A549 treated with DMSO at 1 μM for 4 hours (cell line): ENCODE data around the gene TMPRSS11F. TPM values are rescaled to one million over a fixed set of nuclear protein-coding genes. Genes with fewer than 3 reads are reported as not detected.

Experiments used
- total RNA-seq: library from RNA; stranded (reverse); fragments of 200-300 nt; extraction: Qiagen RNA extraction; gene quantifications from 5 replicates; pipeline ENCODE4 v1.2.3, GENCODE V29; 2022; ENCODE audit warnings: low read depth

Gene TMPRSS11F
- total RNA-seq: not detected in 5 replicates

GRCh38 chr4:68129793-68130192 is at the start of gene TMPRSS11F:
Gene TMPRSS11F, minus strand, starts transcription at chr4:68129869. Its CDS starts 49 bp downstream, at chr4:68129820.

Other genes with a start within 250 kb of the TMPRSS11F start
- not detected in 5 replicates for gene TMPRSS11D, start 245.9 kb downstream of the TMPRSS11F start, total RNA-seq
- gene TMPRSS11A, start 166.4 kb downstream of the TMPRSS11F start, total RNA-seq: not detected in 5 replicates
- 0.04 TPM in 1 of 5 replicates, not detected in the others for gene TMPRSS11B, start 115.8 kb upstream of the TMPRSS11F start, total RNA-seq
- gene YTHDC1, start 220.2 kb upstream of the TMPRSS11F start, total RNA-seq: 33.4 to 38.6 TPM (median 36.3 TPM) in 5 replicates